Measurements from ENCODE around the gene USP17L30. TPM values are rescaled to one million over a fixed set of nuclear protein-coding genes. Genes with fewer than 3 reads are reported as not detected.

USP17L30 gene, protein sequence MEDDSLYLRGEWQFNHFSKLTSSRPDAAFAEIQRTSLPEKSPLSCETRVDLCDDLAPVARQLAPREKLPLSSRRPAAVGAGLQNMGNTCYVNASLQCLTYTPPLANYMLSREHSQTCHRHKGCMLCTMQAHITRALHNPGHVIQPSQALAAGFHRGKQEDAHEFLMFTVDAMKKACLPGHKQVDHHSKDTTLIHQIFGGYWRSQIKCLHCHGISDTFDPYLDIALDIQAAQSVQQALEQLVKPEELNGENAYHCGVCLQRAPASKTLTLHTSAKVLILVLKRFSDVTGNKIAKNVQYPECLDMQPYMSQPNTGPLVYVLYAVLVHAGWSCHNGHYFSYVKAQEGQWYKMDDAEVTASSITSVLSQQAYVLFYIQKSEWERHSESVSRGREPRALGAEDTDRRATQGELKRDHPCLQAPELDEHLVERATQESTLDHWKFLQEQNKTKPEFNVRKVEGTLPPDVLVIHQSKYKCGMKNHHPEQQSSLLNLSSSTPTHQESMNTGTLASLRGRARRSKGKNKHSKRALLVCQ
- not detected in 2 replicates for total RNA-seq

GRCh38 chr4:9362829-9363228 lies at the start of gene USP17L30:
Gene USP17L30, plus strand, starts transcription at chr4:9363129. Its CDS starts 0 bp downstream, at chr4:9363129.

DNA sequence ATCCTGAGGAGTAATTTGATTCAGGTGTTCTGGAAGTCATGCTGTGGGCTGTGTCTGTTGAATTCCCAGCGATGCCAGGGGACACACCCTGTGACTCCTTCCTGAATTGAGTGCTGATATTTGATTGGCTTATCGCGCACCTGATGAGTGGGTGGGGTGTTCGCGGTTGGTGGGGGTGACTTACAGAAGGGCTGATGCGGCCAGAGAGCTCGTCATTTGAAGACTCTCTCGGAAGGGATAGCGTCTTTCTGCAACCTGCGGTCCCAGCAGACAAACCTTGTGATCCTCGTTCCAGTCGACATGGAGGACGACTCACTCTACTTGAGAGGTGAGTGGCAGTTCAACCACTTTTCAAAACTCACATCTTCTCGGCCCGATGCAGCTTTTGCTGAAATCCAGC lies 38.1 kb upstream of the USP17L30 start, which contains the start of gene USP17L24:
Gene USP17L24, plus strand, starts transcription at position 301 of the 400 bp plus-strand sequence. Its CDS starts 0 bp downstream, at position 301.

GRCh38 chr4:9329611-9330010 lies 33.3 kb upstream of the USP17L30 start, which contains the start of gene USP17L25:
Gene USP17L25, plus strand, starts transcription at chr4:9329911. Its CDS starts 0 bp downstream, at chr4:9329911.

DNA sequence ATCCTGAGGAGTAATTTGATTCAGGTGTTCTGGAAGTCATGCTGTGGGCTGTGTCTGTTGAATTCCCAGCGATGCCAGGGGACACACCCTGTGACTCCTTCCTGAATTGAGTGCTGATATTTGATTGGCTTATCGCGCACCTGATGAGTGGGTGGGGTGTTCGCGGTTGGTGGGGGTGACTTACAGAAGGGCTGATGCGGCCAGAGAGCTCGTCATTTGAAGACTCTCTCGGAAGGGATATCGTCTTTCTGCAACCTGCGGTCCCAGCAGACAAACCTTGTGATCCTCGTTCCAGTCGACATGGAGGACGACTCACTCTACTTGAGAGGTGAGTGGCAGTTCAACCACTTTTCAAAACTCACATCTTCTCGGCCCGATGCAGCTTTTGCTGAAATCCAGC lies 28.6 kb upstream of the USP17L30 start, which contains the start of gene USP17L26:
Gene USP17L26, plus strand, starts transcription at position 301 of the 400 bp plus-strand sequence. Its CDS starts 0 bp downstream, at position 301.

GRCh38 chr4:9339103-9339502 lies 23.8 kb upstream of the USP17L30 start, which contains the start of gene USP17L5:
Gene USP17L5, plus strand, starts transcription at chr4:9339403. Its CDS starts 0 bp downstream, at chr4:9339403.

GRCh38 chr4:9343848-9344247 lies 19.1 kb upstream of the USP17L30 start, which contains the start of gene USP17L27:
Gene USP17L27, plus strand, starts transcription at chr4:9344148. Its CDS starts 0 bp downstream, at chr4:9344148.

GRCh38 chr4:9348593-9348992 lies 14.3 kb upstream of the USP17L30 start, which contains the start of gene USP17L28:
Gene USP17L28, plus strand, starts transcription at chr4:9348893. Its CDS starts 0 bp downstream, at chr4:9348893.

DNA sequence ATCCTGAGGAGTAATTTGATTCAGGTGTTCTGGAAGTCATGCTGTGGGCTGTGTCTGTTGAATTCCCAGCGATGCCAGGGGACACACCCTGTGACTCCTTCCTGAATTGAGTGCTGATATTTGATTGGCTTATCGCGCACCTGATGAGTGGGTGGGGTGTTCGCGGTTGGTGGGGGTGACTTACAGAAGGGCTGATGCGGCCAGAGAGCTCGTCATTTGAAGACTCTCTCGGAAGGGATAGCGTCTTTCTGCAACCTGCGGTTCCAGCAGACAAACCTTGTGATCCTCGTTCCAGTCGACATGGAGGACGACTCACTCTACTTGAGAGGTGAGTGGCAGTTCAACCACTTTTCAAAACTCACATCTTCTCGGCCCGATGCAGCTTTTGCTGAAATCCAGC lies 9.6 kb upstream of the USP17L30 start, which contains the start of gene USP17L29:
Gene USP17L29, plus strand, starts transcription at position 301 of the 400 bp plus-strand sequence. Its CDS starts 0 bp downstream, at position 301.

Other genes starting within 250 kb of the USP17L30 start
- gene FAM90A26, start 192.7 kb upstream of the USP17L30 start, total RNA-seq, result not detected in 2 replicates
- not detected in 2 replicates for gene USP17L10, start 152.5 kb upstream of the USP17L30 start, total RNA-seq
- gene USP17L11, start 147.7 kb upstream of the USP17L30 start, total RNA-seq, result not detected in 2 replicates
- not detected in 2 replicates for gene USP17L12, start 143.0 kb upstream of the USP17L30 start, total RNA-seq
- gene USP17L13, start 138.2 kb upstream of the USP17L30 start, total RNA-seq, result not detected in 2 replicates
- gene USP17L15, start 128.7 kb upstream of the USP17L30 start, total RNA-seq, result not detected in 2 replicates
- not detected in 2 replicates for gene USP17L17, start 119.2 kb upstream of the USP17L30 start, total RNA-seq
- not detected in 2 replicates for gene USP17L18, start 114.5 kb upstream of the USP17L30 start, total RNA-seq
- gene USP17L19, start 109.8 kb upstream of the USP17L30 start, total RNA-seq, result not detected in 2 replicates
- gene USP17L20, start 105.0 kb upstream of the USP17L30 start, total RNA-seq, result not detected in 2 replicates
- gene USP17L21, start 100.3 kb upstream of the USP17L30 start, total RNA-seq, result not detected in 2 replicates
- not detected in 2 replicates for gene USP17L22, start 95.5 kb upstream of the USP17L30 start, total RNA-seq
- gene USP17L24, start 38.0 kb upstream of the USP17L30 start, total RNA-seq, result not detected in 2 replicates
- not detected in 2 replicates for gene USP17L25, start 33.2 kb upstream of the USP17L30 start, total RNA-seq
- gene USP17L26, start 28.5 kb upstream of the USP17L30 start, total RNA-seq, result not detected in 2 replicates
- gene USP17L5, start 23.7 kb upstream of the USP17L30 start, total RNA-seq, result not detected in 2 replicates
- not detected in 2 replicates for gene USP17L27, start 19.0 kb upstream of the USP17L30 start, total RNA-seq
- gene USP17L28, start 14.2 kb upstream of the USP17L30 start, total RNA-seq, result not detected in 2 replicates
- not detected in 2 replicates for gene USP17L29, start 9.5 kb upstream of the USP17L30 start, total RNA-seq
- not detected in 2 replicates for gene DEFB131A, start 81.3 kb downstream of the USP17L30 start, total RNA-seq